Activated T-helper 2 cell treated with anti-CD3 and anti-CD28 coated beads, Interferon-gamma antibody, Interleukin-2, Interleukin-4, amounts not matched to agents 10 μg/mL and 5 μg/mL and 100 μg/mL, durations not matched to agents 14 hours and 24 hours and 36 hours (primary cell): ENCODE data around the gene TRPM6. TPM values are rescaled to one million over a fixed set of nuclear protein-coding genes. Genes with fewer than 3 reads are reported as not detected.

Source experiments
- total RNA-seq: library from RNA; stranded (reverse); gene quantifications from 2 replicates; pipeline ENCODE4 v1.2.3, GENCODE V29; 2022

Gene TRPM6
- total RNA-seq, 1 donor from 2014 or later, result 0.05 TPM

Other genes with a start within 250 kb of the TRPM6 start
- gene C9orf40, start 65.0 kb upstream of the TRPM6 start, total RNA-seq, result 19.2 and 19.6 TPM in 2 replicates
- gene CARNMT1, start 140.4 kb upstream of the TRPM6 start, total RNA-seq, result 36.0 and 41.0 TPM in 2 replicates
- gene NMRK1, start 200.2 kb upstream of the TRPM6 start, total RNA-seq, result 10.9 and 12.6 TPM in 2 replicates
- gene OSTF1, start 200.6 kb upstream of the TRPM6 start, total RNA-seq, result 86.8 and 87.5 TPM in 2 replicates